ENCODE results near the gene TMEM108. TPM values are rescaled to one million over a fixed set of nuclear protein-coding genes. Genes with fewer than 3 reads are reported as not detected.

The TMEM108 gene
- polyA plus RNA-seq, 1 donor from 2014 or later, result 2.1 TPM

DNA sequence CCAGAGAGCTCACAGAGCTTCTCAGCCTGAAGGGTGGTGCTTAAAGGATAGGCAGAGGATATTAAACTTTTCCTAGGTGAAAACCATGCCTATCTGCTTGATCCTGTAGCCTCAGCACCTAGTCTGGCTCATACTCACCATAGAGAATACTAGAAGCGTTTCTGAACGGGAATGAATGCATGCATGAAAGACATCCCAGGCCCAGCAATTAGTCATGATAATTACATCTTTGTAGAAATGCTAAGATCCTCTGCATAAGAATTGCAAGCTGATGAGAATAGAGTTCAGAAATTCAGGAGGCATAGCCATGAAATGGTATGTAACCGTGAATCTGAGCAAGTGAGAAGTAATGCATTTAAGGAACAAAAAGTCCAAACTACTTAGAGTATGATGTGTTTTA, 5.9 kb upstream of the TMEM108 start:
- no peak overlapping the region for H3K27ac ChIP-seq (ENCODE audit: low read length)
- no peaks in the 10 kb centered on the region for H3K9me2 ChIP-seq (ENCODE audit: insufficient read depth, low read length)
- H3K9ac ChIP-seq (ENCODE audit: low read length), result no peak overlapping the region
- no peaks in the 10 kb centered on the region for H4K20me1 ChIP-seq (ENCODE audit: insufficient read depth)
- H3K9me3 ChIP-seq (ENCODE audit: low read length), result no peaks in the 10 kb centered on the region
- H2AFZ ChIP-seq (ENCODE audit: low read depth, low read length), result no peak overlapping the region
- H3K4me2 ChIP-seq (ENCODE audit: low read length), result no peak overlapping the region
- H3K4me3 ChIP-seq (ENCODE audit: low read length), result no peak overlapping the region
- no peaks in the 10 kb centered on the region for H3K79me2 ChIP-seq (replicated peaks; ENCODE audit: insufficient read depth, low read length)
- no peak for TF ChIP-seq EP300 (conservative IDR thresholded peaks at IDR 0.05; ENCODE audit: poor library complexity, severe bottlenecking)
- no peak for TF ChIP-seq RAD21 (conservative IDR thresholded peaks at IDR 0.05)
- TF ChIP-seq MXI1 (conservative IDR thresholded peaks at IDR 0.05; ENCODE audit: poor library complexity, severe bottlenecking), result no peak
- no peak for TF ChIP-seq SMC3 (conservative IDR thresholded peaks at IDR 0.05; ENCODE audit: poor library complexity)
- TF ChIP-seq, protein P1, sequence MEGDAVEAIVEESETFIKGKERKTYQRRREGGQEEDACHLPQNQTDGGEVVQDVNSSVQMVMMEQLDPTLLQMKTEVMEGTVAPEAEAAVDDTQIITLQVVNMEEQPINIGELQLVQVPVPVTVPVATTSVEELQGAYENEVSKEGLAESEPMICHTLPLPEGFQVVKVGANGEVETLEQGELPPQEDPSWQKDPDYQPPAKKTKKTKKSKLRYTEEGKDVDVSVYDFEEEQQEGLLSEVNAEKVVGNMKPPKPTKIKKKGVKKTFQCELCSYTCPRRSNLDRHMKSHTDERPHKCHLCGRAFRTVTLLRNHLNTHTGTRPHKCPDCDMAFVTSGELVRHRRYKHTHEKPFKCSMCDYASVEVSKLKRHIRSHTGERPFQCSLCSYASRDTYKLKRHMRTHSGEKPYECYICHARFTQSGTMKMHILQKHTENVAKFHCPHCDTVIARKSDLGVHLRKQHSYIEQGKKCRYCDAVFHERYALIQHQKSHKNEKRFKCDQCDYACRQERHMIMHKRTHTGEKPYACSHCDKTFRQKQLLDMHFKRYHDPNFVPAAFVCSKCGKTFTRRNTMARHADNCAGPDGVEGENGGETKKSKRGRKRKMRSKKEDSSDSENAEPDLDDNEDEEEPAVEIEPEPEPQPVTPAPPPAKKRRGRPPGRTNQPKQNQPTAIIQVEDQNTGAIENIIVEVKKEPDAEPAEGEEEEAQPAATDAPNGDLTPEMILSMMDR (IDR thresholded peaks at IDR 0.05; ENCODE audit: poor library complexity, severe bottlenecking), result no peak
- TF ChIP-seq POLR2AphosphoS5 (IDR thresholded peaks at IDR 0.05), result no peak
- no peak for TF ChIP-seq TAF1 (IDR thresholded peaks at IDR 0.05; ENCODE audit: low read depth)
- TF ChIP-seq, protein P2, sequence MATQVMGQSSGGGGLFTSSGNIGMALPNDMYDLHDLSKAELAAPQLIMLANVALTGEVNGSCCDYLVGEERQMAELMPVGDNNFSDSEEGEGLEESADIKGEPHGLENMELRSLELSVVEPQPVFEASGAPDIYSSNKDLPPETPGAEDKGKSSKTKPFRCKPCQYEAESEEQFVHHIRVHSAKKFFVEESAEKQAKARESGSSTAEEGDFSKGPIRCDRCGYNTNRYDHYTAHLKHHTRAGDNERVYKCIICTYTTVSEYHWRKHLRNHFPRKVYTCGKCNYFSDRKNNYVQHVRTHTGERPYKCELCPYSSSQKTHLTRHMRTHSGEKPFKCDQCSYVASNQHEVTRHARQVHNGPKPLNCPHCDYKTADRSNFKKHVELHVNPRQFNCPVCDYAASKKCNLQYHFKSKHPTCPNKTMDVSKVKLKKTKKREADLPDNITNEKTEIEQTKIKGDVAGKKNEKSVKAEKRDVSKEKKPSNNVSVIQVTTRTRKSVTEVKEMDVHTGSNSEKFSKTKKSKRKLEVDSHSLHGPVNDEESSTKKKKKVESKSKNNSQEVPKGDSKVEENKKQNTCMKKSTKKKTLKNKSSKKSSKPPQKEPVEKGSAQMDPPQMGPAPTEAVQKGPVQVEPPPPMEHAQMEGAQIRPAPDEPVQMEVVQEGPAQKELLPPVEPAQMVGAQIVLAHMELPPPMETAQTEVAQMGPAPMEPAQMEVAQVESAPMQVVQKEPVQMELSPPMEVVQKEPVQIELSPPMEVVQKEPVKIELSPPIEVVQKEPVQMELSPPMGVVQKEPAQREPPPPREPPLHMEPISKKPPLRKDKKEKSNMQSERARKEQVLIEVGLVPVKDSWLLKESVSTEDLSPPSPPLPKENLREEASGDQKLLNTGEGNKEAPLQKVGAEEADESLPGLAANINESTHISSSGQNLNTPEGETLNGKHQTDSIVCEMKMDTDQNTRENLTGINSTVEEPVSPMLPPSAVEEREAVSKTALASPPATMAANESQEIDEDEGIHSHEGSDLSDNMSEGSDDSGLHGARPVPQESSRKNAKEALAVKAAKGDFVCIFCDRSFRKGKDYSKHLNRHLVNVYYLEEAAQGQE (IDR thresholded peaks at IDR 0.05; ENCODE audit: borderline replicate concordance), result no peak
- no peak for TF ChIP-seq EZH2 (IDR thresholded peaks at IDR 0.05; ENCODE audit: borderline replicate concordance, insufficient read depth, low read length, poor library complexity, severe bottlenecking)
- no peaks in the 10 kb centered on the region for H3K27me3 ChIP-seq (ENCODE audit: insufficient read depth, low read depth, low read length)
- H3K36me3 ChIP-seq (ENCODE audit: insufficient read depth, low read length), result no peaks in the 10 kb centered on the region
- H3F3A ChIP-seq (ENCODE audit: insufficient read depth, low read length, poor library complexity, severe bottlenecking), result no peaks in the 10 kb centered on the region

DNA sequence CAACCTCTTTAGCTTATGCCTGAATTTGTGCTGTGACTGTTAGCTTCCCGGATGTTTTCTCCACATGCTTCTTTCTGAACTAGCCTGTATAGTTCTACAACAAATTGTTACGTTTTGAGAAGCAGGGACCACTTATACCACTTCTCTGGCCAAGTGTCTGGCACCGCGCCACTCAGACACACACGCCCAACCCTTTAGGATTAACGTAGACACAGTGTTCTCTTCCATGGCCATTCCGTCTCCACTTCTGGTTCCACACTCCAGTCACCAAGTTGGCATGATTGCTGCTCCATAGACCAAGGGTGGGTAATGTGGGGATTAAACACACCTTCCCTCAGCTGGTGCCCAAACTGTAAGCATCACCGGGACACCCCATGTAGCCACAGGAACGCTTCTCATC, 755 bp upstream of the TMEM108 start:
- peak overlapping the region; percentile 63 for H3K27ac ChIP-seq (ENCODE audit: low read length)

More for the DNA sequence above, 755 bp upstream of the TMEM108 start:
- Histone ChIP-seq H4K20me1 (ENCODE audit: insufficient read depth) (no peaks in the 10 kb centered on the region), H3F3A (ENCODE audit: insufficient read depth, low read length, poor library complexity, severe bottlenecking) (no peaks in the 10 kb centered on the region), H3K9me3 (ENCODE audit: low read length) (no peaks in the 10 kb centered on the region), H3K4me3 (ENCODE audit: low read length) (peak overlapping the region; percentile 81), H3K4me2 (ENCODE audit: low read length) (no peak overlapping the region), H3K27me3 (ENCODE audit: insufficient read depth, low read depth, low read length) (peaks cover 12% of the 10 kb centered on the region), H3K79me2 (replicated peaks; ENCODE audit: insufficient read depth, low read length) (no peaks in the 10 kb centered on the region), H3K36me3 (ENCODE audit: insufficient read depth, low read length) (no peaks in the 10 kb centered on the region), H2AFZ (ENCODE audit: low read depth, low read length) (peak overlapping the region; percentile 84), H3K9ac (ENCODE audit: low read length) (peak overlapping the region; percentile 74), H3K9me2 (ENCODE audit: insufficient read depth, low read length) (no peaks in the 10 kb centered on the region)
- TF ChIP-seq SMC3 (conservative IDR thresholded peaks at IDR 0.05; ENCODE audit: poor library complexity), result no peak
- TF ChIP-seq POLR2AphosphoS5 (IDR thresholded peaks at IDR 0.05), result no peak
- no peak for TF ChIP-seq RAD21 (conservative IDR thresholded peaks at IDR 0.05)
- TF ChIP-seq EP300 (conservative IDR thresholded peaks at IDR 0.05; ENCODE audit: poor library complexity, severe bottlenecking), result no peak
- TF ChIP-seq, protein P1 (IDR thresholded peaks at IDR 0.05; ENCODE audit: poor library complexity, severe bottlenecking), result no peak
- TF ChIP-seq, protein P2 (IDR thresholded peaks at IDR 0.05; ENCODE audit: borderline replicate concordance), result no peak
- no peak for TF ChIP-seq EZH2 (IDR thresholded peaks at IDR 0.05; ENCODE audit: borderline replicate concordance, insufficient read depth, low read length, poor library complexity, severe bottlenecking)
- no peak for TF ChIP-seq MXI1 (conservative IDR thresholded peaks at IDR 0.05; ENCODE audit: poor library complexity, severe bottlenecking)
- no peak for TF ChIP-seq TAF1 (IDR thresholded peaks at IDR 0.05; ENCODE audit: low read depth)

All from neural cell (in vitro differentiated cells).